ENCODE data around the gene PRR9.

- TF ChIP-seq CTCF (IDR thresholded peaks at IDR 0.05) (no peak), POLR2AphosphoS5 (IDR thresholded peaks at IDR 0.05) (no peak), EP300 (IDR thresholded peaks at IDR 0.05) (no peak), POLR2A (IDR thresholded peaks at IDR 0.05) (no peak)
Measured at GRCh38 chr1:153261281-153262069, 44.1 kb downstream of the PRR9 start.
